GM12892 (cell line): ENCODE data around the gene DLG5.

ENCODE experiments used
- POLR2A ChIP-seq: IDR thresholded peaks from 2 replicates; pipeline ENCODE4 v1.6.1; 2011; ENCODE audit warnings: low read depth, low read length, control low read depth
- TAF1 ChIP-seq: IDR thresholded peaks from 2 replicates; pipeline ENCODE4 v1.6.1; 2011; ENCODE audit warnings: low read depth, mild to moderate bottlenecking, control low read depth, low read length, borderline replicate concordance

DNA sequence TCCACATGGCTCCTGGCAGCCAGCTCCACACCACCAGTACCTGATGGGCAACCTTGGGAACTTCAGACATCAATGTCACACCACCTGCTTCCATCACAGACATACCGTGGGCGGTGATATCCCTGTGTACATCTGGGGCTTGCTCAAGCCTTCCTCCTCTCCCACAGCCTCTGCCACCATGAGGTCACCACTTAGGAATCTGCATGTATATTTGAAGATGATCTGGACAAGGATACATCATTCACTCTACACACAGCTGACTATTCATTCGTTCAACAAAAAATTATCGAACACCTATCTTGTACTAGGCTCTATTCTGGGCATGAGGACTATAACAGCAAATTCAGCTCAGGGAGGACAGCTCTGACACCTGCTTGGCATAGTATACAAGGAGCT is 6.8 kb downstream of the DLG5 start:
- TF ChIP-seq POLR2A (no peak), TAF1 (no peak)
